Ascending aorta (tissue), 2 donors: Measurements from ENCODE around the gene SDK2. TPM values are rescaled to one million over a fixed set of nuclear protein-coding genes. Genes with fewer than 3 reads are reported as not detected.

Experiments
- DNase-seq, 2 donors: peaks; one replicate each; pipeline ENCODE4 v3.0.0-alpha.2; 2019; ENCODE audit warnings: low spot score in 2 of 2
- H3K27ac ChIP-seq, 2 donors: fragments of 200-600 bp; sonication (generic); one replicate each; pipeline ENCODE4 v1.5.1; 2016 to 2017; ENCODE audit warnings: mild to moderate bottlenecking in 1 of 2
- H3K27me3 ChIP-seq: fragments of 200-600 bp; sonication (generic); one replicate; pipeline ENCODE4 v1.5.1; 2017
- H3K36me3 ChIP-seq, 2 donors: fragments of 200-600 bp; sonication (generic); one replicate each; pipeline ENCODE4 v1.5.1; 2016
- H3K4me1 ChIP-seq, 2 donors: fragments of 200-600 bp; sonication (generic); one replicate each; pipeline ENCODE4 v1.5.1; 2016 to 2017; ENCODE audit warnings: mild to moderate bottlenecking in 1 of 2
- H3K4me3 ChIP-seq, 2 donors: fragments of 200-600 bp; sonication (generic); one replicate each; pipeline ENCODE4 v1.5.1; 2016 to 2017; ENCODE audit warnings: mild to moderate bottlenecking in 1 of 2
- H3K9me3 ChIP-seq, 2 donors: fragments of 200-600 bp; sonication (generic); one replicate each; pipeline ENCODE4 v1.5.1; 2016
- intact Hi-C: fragments of 100-400 bp; cut with DNase I; formaldehyde crosslinking; loops from one replicate; pipeline ENCODE4 v1.15.1; 2023
- total RNA-seq: library from RNA; depleted of rRNA; stranded (reverse); fragments of >200 nt; gene quantifications from one replicate; pipeline ENCODE4 v1.1.0, GENCODE V29; 2016
- TF ChIP-seq, protein P1 (sequence below), 3 experiments: fragments of 200-600 bp in 2 of 3; fragments of 450-650 bp in 1 of 3; sonication (generic) in 2 of 3; IDR thresholded peaks; one replicate each; pipeline ENCODE4 v1.5.1; 2016 to 2019; ENCODE audit warnings: antibody characterized with exemption in 3 of 3, mild to moderate bottlenecking in 1 of 3, moderate library complexity in 1 of 3

SDK2 gene
- total RNA-seq, 1 donor from 2014 or later, result 8.1 TPM

DNA sequence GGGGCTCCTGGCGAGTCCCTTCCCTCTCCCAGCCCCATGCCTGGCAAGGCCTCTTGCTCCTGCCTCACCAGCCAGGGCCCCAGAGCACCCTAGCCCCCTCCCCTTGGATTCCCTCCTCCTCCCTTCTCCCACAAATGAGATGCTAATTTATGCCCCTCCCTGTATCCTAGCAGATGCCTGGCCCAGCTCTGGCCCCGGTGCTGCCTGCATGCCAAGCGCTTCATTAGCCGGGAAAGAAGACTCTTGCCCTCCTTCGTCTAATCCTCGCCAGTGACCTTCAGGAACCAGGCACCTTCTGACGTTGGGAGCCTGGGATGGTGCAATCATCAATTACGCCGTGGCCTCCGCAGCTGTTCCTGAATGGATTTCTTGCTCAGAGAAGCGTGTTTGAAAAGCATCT lies 127.8 kb downstream of the SDK2 start:
- H3K27me3 ChIP-seq, result no peaks in the 10 kb centered on the region
- no peak overlapping the region for H3K27ac ChIP-seq
- H3K36me3 ChIP-seq, result no peaks in the 10 kb centered on the region
- H3K9me3 ChIP-seq, result no peaks in the 10 kb centered on the region
- intact Hi-C loops, result no loop called here
- H3K4me1 ChIP-seq, result no peaks in the 10 kb centered on the region
- no peak for DNase-seq
- TF ChIP-seq, protein P1, sequence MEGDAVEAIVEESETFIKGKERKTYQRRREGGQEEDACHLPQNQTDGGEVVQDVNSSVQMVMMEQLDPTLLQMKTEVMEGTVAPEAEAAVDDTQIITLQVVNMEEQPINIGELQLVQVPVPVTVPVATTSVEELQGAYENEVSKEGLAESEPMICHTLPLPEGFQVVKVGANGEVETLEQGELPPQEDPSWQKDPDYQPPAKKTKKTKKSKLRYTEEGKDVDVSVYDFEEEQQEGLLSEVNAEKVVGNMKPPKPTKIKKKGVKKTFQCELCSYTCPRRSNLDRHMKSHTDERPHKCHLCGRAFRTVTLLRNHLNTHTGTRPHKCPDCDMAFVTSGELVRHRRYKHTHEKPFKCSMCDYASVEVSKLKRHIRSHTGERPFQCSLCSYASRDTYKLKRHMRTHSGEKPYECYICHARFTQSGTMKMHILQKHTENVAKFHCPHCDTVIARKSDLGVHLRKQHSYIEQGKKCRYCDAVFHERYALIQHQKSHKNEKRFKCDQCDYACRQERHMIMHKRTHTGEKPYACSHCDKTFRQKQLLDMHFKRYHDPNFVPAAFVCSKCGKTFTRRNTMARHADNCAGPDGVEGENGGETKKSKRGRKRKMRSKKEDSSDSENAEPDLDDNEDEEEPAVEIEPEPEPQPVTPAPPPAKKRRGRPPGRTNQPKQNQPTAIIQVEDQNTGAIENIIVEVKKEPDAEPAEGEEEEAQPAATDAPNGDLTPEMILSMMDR (IDR thresholded peaks at IDR 0.05), result no peak
- no peak overlapping the region for H3K4me3 ChIP-seq

DNA sequence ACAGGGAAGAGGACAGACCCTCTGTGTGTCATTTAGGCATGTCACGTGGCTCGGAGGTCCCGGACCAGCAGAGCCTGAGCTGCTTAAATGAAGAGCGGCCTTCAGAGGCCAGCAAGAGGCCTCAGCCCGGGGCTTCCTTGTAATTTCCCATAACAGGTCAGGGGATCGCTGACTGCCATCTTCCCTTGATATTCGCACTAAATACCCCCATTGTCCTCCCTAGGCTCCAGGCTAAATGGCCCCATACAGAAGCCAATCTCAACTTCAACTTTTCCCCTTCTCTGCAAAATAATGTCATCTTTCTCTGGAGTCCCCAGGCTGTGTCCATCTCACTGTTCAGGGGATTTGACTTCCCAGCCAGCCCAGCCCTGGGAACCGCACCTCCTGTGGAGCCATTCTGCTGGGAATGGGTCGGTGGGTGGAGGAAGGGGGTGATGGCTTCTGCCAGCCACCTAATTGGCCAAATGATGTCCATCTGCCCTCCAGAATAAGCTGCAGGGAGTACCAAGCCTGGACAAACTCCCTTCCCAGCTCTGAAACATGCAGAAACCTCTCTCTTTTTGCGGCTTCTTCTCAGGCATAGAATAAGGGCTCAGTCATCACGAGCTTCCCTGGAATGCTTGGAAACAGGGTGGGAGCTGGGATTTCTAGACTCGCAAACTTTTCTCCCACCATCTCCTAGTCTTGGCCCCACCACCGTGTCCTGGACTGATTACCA lies 129.9 kb downstream of the SDK2 start:
- H3K27me3 ChIP-seq, result no peaks in the 10 kb centered on the region
- no peak for DNase-seq
- no peaks in the 10 kb centered on the region for H3K36me3 ChIP-seq
- H3K27ac ChIP-seq, result no peak overlapping the region
- no peaks in the 10 kb centered on the region for H3K9me3 ChIP-seq
- intact Hi-C loops, result no loop called here
- no peak overlapping the region for H3K4me3 ChIP-seq
- TF ChIP-seq, protein P1 (IDR thresholded peaks at IDR 0.05), result no peak
- no peaks in the 10 kb centered on the region for H3K4me1 ChIP-seq

DNA sequence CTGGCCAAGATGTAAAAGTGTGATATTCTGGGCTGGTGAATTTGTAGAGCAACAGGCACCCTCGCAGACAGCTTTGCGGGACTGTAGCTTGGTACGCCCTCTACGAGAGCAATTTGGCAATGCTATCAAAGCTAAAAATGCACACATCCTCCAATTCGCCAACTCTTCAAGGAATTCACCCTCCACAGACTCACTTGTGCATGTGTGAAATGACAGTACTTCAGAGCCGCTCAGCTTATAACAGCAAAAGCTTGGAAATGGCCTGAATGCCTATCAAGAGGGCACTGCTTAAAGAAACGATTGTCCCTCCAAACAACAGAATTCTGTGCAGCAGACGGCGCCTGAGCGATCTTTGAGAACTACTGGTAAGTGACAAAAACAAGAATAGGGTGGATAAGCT lies 130.8 kb downstream of the SDK2 start:
- Histone ChIP-seq H3K9me3 (no peaks in the 10 kb centered on the region), H3K36me3 (no peaks in the 10 kb centered on the region), H3K27ac (no peak overlapping the region), H3K27me3 (no peaks in the 10 kb centered on the region), H3K4me3 (no peak overlapping the region), H3K4me1 (no peaks in the 10 kb centered on the region)
- TF ChIP-seq, protein P1 (IDR thresholded peaks at IDR 0.05), result no peak
- no peak for DNase-seq
- intact Hi-C loops, result no loop called here

DNA sequence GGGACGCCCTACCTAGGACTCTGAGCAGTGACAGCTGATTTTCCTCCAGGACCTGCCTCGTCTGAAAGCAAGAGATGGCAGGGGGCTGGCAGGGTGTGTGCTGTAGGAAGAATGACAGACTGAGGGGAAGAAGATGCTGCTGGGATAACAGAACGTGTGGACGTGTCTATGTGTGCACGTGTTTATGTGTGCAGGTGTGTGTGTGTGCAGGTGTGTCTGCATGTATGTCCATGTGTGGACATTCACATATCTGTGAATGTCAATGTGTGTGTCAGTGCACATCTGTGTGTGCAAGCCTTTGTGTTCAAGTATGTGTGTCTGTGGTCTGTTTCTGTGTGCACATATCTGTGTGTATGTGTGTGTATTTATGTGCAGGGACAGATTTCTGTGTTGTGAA lies 132.5 kb downstream of the SDK2 start:
- H3K36me3 ChIP-seq, result no peaks in the 10 kb centered on the region
- H3K27ac ChIP-seq, result no peak overlapping the region
- H3K9me3 ChIP-seq, result no peaks in the 10 kb centered on the region
- no peaks in the 10 kb centered on the region for H3K27me3 ChIP-seq
- intact Hi-C loops, result no loop called here
- no peaks in the 10 kb centered on the region for H3K4me1 ChIP-seq
- TF ChIP-seq, protein P1 (IDR thresholded peaks at IDR 0.05), result no peak
- DNase-seq, result no peak
- H3K4me3 ChIP-seq, result no peak overlapping the region

DNA sequence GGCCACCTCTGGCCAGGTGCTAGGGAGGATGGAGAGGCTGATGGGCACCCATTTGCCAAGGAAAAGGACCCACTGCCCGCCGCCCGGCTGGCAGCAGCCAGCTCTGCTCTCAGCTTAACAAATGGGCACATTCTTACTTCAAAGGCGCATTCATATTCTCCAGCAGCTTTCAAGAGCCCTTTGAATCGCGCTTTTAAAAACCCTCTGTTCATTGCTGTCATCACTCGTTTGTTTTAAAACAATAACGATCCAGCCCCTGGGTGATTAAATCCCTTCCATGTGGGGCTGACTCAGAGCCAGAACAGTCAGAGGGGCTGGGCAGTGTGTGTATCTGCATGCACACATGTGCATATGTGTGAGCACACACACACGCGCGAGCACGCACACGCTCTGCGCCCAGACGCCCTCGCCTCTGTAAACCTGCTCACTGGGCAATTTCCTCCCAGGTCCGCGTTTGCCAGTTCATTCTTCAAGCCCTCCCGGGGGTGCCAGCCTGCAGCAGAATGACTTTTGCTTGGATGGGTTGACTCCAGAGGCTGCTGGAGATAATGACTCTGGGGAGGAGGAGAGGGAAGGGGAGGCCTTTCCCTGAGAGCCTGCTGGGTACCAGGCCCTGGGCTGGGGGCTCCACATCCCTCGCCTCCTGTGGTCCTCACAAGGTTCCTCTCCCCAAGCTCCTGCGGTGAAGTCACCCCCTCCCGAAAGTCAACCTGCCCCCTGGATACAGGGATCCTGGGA lies 133.1 kb downstream of the SDK2 start:
- Histone ChIP-seq H3K27ac (no peak overlapping the region), H3K4me1 (no peaks in the 10 kb centered on the region), H3K27me3 (no peaks in the 10 kb centered on the region), H3K4me3 (no peak overlapping the region), H3K36me3 (no peaks in the 10 kb centered on the region), H3K9me3 (no peaks in the 10 kb centered on the region)
- intact Hi-C loops, result no loop called here
- DNase-seq, result no peak
- TF ChIP-seq, protein P1 (IDR thresholded peaks at IDR 0.05), result no peak
